Stimulated activated naive CD8-positive, alpha-beta T cell treated with anti-CD3 and anti-CD28 coated beads, Interleukin-15, Interleukin-2, amounts not matched to agents 100 U/mL and 50 U/mL, for 24 hours (primary cell): Measurements from ENCODE around the gene MLXIPL.
"Not testable (repeated sequence)": the region's sequence is repeated elsewhere in the genome, so short reads cannot be mapped to it uniquely, and the experiment has no call there.

Experiments
- ATAC-seq: fragments of 150-1000 bp; cut with Tn5 transposase; one replicate; pipeline ENCODE4 v1.10.0; 2021
- DNase-seq: peaks from one replicate; pipeline ENCODE4 v3.0.0; 2021

The MLXIPL gene, protein sequence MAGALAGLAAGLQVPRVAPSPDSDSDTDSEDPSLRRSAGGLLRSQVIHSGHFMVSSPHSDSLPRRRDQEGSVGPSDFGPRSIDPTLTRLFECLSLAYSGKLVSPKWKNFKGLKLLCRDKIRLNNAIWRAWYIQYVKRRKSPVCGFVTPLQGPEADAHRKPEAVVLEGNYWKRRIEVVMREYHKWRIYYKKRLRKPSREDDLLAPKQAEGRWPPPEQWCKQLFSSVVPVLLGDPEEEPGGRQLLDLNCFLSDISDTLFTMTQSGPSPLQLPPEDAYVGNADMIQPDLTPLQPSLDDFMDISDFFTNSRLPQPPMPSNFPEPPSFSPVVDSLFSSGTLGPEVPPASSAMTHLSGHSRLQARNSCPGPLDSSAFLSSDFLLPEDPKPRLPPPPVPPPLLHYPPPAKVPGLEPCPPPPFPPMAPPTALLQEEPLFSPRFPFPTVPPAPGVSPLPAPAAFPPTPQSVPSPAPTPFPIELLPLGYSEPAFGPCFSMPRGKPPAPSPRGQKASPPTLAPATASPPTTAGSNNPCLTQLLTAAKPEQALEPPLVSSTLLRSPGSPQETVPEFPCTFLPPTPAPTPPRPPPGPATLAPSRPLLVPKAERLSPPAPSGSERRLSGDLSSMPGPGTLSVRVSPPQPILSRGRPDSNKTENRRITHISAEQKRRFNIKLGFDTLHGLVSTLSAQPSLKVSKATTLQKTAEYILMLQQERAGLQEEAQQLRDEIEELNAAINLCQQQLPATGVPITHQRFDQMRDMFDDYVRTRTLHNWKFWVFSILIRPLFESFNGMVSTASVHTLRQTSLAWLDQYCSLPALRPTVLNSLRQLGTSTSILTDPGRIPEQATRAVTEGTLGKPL

DNA sequence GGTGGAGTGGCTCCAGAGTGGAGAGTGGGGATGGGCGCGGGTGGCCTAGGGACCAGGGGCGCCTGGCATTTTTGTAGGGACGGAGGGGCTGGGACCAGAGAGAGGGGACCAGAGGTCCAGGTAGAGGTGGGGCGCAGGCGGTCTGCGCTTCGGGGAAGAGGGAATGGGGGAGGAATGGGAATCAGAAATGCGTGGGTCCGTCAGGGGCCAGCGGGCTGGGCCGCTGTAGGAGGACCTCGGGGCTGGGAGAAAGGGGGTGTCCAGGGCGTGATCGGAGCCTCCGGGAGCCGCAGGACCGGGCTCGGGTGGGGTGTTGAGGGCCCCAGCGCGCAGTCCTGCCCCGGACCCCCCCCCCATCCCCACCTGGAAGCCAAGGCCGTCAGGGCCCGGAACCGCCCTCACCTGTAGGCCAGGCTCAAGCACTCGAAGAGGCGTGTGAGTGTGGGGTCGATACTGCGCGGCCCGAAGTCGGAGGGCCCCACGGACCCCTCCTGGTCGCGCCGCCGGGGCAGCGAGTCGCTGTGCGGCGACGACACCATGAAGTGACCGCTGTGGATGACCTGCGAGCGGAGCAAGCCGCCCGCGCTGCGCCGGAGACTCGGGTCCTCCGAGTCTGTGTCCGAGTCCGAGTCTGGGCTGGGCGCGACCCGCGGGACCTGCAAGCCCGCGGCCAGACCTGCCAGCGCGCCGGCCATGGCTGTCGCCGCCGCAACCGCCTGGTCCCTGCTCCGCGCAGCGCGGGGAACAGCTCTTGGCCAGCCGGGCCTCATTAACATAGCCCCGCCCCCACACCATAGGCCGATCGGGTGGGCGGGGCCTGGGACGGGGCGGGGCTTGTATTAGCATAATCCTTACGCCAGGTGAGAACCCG lies at the start of gene MLXIPL:
TSS of gene MLXIPL (minus strand) at position 725 of the 871 bp plus-strand sequence. CDS start at position 695, 30 bp downstream.
- DNase-seq, result peak; percentile 71

DNA sequence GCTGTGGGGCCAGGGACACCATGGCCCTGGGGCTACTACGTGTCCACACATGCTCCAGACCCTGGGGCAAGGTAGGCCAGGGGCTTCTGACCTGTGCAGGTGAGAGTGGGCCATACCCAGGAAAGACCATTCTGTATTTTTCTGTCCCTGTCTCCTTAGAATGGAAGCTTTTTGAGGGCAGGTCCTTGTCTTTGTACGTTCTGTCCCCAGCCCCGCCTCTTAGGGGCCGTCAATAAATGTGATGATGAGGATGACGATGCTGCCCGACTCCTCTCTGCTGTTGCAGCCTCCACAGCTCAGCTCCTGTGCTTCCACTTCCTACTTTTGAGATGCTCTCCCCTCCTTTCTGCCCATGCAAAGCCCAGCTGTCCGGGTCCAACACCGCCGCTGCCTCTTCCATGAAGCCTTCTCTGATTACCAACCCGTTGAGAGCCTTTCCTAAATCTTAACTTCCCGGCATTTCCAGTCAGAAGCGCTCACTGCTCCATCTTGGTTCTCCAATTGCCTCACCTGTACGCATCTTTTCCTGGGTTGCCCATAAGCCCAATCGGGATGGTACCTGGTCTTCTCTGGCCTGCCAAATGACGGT lies 47.6 kb upstream of the MLXIPL start:
- ATAC-seq (no peak), DNase-seq (no peak)

More for the DNA sequence above, at the start of gene MLXIPL:
- ATAC-seq, result peak; percentile 51

DNA sequence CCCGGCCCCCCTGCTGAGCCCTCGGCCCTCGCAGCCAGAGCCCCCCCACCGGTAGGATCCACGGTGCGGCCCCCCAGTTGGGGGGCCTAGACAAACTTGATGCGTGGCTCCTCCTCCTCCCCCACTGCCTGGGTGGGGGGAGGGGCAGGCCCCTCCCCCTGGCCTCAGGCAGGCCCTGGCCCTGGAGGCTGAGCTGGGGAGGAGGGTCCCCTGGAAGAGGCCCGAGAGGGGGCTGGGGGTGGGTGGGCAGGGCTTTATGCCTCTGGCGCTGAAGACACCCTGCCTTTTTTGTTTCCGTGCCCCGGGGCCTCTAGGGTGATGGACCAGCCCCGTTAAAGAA lies 47.0 kb upstream of the MLXIPL start:
- no peak for ATAC-seq
- no peak for DNase-seq

DNA sequence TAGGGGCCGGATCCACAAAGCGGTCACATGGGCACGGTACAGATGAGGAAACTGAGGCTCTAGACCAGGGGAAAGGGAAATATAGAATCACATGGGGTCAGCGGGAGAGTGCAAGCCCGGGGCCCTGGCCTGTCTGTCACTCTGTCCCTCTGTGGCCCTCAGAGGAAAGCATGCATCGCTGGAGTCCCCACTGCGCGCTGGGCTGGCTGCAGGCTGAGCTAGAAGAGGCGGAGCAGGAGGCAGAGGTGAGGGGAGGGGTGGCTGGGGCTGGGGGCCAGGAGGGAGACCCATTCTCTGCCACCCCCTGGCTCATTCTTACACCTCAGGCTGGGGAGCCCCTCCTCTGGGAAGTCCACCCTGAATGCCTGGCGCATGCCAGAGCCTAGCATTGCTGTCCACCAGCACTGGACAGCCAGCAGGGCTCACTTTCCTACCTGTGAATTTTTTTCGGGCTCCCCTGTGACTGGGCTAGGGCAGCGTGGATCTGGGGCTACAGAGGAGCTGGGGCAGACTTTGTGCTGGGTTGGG lies 45.6 kb upstream of the MLXIPL start:
- no peak for ATAC-seq
- no peak for DNase-seq

DNA sequence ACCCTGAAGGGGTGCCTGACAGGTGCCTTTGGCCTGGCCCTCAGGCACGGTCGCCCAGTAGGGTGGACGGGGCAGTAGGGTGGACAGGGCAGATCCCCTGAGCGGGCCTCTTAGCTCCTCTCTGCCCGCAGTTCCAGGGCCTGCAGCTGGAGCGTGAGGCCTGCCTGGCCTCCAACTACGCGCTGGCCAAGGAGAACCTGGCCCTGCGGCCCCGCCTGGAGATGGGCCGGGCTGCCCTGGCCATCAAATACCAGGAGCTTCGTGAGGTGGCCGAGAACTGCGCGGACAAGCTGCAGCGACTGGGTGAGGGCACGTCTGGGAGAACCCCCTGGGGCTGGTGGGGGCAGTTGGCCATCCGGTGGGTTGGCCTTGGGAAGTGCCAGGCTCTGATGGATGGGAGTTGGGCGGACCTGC lies 45.0 kb upstream of the MLXIPL start:
- ATAC-seq, result no peak
- no peak for DNase-seq

DNA sequence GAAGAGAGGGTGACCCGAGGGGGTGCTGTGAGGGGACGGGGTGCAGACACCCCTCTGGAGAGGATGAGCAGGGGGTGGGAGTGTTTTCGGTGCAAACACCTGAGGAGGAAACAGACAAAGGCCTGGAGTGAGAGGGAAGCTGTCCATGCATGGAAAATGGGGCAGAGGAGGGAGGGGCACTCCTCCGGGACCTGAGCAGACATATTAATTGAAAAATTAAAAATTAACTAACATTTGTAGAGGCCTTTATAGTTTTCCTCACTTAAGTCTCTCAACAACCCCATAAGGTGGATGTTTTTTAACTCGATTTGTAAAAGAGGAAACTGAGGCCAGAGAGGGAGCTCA lies 44.5 kb upstream of the MLXIPL start:
- no peak for ATAC-seq
- DNase-seq, result no peak

DNA sequence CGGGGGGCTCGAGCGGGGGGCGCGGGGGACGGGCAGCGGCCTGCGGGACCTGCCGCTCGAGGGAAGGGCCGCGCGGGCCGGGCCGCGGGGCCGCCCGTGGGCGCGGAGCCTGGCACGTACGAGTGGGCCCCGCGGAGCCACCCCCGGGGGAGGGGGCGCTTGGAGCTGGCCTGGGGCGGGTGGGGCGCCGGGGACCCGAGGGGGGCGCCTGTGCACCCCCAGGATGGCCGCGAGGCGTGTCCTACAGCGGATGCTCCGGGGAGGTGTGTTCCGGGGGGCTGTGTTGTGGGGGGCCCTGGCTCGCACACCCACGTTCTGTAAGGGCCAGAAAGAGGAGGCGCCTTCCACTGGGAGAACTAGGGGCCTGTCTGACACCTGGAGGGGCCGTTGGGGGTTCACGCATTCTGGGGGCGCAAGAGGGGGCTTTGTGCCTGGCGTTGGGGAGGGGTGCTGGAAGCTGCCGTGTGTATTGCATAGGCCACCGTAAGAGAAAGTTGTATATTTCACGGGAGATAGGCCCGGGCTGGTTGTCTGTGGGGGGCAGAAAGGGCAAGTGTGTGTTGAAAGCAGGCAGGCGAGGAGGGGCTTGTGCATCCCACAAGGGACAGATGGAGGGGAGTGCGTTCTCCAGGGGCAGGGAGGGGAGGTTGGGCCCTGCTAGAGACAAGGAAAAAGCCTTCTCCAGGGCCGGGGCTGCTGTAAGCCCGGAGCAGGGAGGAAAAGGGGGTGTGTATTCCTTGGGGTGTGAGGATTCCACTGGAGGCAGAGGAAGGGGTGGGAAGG lies 44.0 kb upstream of the MLXIPL start:
- ATAC-seq, result no peak
- no peak for DNase-seq

DNA sequence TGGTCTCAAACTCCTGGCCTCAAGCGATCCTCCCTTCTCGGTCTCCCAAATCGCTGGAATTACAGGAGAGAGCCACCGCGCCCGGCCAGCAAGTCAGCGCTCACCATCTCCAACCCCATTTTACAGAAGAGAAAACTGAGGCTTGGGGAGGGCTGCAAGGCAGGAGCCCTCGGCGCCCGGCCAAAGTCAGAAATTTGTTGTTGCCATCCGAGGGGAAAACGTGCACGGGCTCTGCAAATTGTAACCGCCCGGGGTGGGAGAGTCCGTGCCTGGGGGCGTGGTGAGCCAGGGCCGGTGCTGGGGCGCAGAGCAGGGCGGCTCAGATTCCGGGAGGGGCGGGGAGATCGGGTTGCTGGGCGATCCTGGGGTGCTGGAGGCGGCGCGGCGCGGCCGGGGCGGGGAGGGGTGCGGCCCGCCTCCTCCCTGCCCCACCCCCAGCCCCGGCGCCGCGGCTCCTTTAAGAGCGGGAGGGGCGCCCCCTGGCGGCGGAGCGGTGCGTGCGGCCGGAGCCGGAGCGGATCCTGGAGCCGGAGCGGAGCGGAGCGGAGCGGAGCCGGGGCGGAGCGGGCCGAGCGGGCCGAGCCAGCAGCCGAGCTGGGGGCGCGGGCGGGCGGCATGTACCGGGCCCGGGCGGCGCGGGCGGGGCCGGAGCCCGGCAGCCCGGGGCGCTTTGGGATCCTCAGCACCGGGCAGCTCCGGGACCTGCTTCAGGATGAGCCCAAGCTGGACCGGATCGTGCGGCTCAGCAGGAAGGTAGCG lies 43.2 kb upstream of the MLXIPL start, which contains the start of gene VPS37D:
TSS of gene VPS37D (plus strand) at position 488 of the 759 bp plus-strand sequence. CDS start at position 616, 128 bp downstream.
- peak; percentile 97 for DNase-seq
- ATAC-seq, result peak; percentile 92

DNA sequence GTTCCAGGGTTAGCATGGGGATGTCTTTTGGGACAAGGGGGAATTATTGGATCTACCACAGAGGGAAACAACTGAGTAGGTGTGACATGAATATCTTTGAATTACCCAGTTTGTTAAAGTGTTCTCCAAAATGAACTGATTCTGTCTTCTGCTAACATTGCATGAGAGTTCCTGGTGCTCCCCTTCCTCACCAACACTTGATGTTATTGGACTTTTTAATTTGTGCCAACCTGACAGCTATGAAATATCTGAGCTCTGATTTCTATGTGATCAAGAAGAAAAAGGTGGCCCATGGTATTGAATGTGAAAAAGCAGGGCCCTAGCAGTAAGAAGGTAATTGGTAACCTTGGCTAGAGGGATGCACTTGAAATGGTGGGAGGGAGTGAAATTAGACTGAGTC lies 38.7 kb upstream of the MLXIPL start:
- DNase-seq (no peak), ATAC-seq (no peak)

DNA sequence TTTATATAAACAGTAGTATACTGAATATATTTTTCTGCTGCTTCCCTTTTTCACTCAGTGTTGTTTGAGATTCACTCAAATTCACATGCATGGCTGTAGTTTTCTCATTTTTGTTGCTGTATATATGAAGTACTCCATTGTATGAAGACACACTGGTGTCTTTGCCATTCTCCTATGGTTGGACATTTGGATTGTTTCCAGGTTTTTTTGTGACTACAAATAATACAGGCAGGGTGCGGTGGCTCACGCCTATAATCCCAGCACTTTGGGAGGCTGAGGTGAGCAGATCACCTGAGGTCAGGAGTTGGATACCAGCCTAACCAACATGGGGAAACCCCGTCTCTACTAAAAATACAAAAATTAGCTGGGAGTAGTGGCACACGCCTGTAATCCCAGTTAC lies 36.3 kb upstream of the MLXIPL start:
- ATAC-seq, result not testable (repeated sequence)

DNA sequence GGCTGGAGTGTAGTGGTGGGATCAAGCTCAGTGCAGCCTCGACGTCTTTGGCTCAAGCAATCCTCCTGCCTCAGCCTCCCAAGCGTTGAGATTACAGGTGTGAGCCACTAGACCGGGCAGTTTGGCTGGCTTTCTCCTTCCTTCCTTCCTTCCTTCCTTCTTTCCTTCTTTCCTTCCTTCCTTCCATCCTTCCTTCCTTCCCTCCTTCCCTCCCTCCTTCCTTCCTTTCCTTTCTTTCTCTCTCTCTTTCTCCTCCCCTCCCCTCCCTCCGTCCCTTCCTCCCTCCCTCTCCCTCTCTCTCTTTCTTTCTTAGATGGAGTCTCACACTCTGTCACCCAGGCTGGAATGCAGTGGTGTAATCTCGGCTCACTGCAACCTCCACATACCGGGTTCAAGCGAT lies 35.7 kb upstream of the MLXIPL start:
- ATAC-seq (no peak), DNase-seq (no peak)

More for the DNA sequence above, 36.3 kb upstream of the MLXIPL start:
- DNase-seq, result not testable (repeated sequence)

DNA sequence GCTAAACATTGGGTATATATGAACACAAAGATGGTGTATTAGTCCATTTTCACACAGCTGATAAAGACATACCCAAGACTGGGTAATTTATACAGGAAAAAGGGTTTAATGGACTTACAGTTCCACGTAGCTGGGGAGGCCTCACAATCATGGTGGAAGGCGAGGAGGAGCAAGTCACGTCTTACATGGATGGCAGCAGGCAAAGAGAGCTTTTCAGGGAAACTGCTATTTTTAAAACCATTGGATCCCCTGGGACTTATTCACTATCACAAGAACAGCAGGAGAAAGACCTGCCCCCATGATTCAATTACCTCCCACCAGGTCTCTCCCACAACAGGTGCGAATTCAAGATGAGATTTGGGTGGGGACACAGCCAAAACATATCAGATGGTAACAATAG lies 31.0 kb upstream of the MLXIPL start:
- ATAC-seq, DNase-seq: not testable (repeated sequence)

DNA sequence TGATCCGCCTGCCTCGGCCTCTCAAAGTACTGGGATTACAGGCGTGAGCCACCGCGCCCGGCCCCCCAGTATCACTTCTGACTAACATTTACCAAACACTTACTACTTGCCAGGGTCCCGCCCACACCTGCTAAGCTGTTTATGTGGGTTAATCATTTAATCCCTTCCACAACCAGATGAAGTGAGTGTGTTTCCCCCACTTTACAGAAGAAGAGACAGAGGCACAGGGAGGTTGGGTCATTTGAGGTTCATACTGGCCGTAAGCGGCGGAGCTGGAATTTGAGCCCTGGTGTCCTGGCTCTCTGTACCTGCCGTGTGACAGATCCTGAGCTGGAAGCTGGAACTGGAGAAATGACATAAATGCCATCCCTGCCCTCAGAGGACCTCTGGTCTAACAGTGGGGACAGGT lies 28.2 kb upstream of the MLXIPL start:
- ATAC-seq (no peak), DNase-seq (no peak)

DNA sequence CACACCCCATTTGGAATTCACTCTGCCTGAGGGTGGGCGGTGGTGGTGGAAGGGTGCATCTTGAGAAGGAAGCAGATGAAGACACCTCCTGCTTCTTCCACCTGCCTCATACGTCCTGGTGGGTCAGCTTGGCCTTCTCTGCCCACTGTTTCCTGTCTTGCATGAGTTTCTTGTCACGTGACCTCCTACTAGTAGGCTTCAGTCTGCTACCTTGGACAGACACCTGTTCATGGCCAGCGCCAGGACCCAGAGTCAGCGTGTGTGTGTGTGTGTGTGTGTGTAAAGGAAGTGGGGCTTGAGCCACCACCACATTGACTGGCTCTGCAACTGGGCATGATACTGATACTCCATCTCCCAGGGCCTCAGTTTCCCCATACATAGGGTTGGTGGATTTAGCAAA lies 26.2 kb upstream of the MLXIPL start:
- DNase-seq, result no peak
- no peak for ATAC-seq

DNA sequence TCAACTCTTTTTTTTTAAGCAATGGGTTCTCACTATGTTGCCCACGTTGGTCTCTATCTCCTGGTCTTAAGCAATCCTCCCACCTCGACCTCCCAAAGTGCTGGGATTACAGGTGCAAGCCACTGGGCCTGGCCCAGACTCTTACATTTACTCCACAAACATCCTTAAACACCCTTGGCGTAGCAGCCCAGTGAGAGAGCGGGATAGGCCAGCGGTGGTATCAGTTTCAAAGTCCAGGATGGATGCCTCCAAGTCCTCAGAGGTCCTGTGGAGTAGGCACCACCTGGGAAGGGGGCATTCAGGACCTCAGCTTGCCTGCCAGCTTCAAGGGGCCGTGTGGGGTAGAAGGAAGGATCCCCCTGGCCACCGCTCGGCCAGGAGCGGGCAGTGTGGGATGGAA lies 25.3 kb upstream of the MLXIPL start:
- ATAC-seq (no peak), DNase-seq (no peak)

DNA sequence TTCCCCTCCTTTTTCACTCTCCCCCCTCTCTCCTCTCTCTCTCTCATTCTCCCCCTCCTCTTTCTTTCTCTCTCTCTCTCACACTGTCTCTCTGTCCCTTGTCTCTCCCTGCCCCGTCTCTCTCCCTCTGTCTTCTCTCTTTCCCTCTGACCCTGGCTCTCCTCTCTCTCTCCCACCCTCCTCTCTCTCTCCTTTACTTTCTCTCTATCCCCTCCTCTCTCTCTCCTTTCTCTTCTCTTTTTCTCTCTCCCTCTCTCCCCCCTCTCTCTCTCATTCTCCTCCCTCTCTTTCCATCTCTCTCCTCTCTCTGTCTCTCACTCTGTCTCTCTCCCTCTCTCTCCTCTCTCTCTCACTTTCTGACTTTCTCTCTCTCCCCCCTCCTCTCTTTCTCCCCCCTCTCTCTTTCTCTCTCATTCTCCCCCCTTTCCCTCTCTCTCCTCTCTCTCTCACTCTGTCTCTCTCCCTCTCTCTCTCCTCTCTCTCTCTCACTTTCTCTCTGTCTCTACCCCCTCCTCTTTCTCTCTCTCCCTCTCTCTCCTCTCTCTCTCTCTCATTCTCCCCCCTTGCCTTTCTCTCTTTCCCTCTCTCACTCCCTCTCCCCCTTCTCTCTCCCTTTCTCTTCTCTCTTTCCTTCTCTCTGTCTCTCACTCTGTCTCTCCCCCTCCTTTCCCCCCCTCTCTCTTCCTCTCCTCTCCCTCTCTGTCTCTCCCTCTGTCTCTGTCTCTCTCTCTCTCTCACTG lies 24.4 kb upstream of the MLXIPL start:
- DNase-seq (no peak), ATAC-seq (no peak)

DNA sequence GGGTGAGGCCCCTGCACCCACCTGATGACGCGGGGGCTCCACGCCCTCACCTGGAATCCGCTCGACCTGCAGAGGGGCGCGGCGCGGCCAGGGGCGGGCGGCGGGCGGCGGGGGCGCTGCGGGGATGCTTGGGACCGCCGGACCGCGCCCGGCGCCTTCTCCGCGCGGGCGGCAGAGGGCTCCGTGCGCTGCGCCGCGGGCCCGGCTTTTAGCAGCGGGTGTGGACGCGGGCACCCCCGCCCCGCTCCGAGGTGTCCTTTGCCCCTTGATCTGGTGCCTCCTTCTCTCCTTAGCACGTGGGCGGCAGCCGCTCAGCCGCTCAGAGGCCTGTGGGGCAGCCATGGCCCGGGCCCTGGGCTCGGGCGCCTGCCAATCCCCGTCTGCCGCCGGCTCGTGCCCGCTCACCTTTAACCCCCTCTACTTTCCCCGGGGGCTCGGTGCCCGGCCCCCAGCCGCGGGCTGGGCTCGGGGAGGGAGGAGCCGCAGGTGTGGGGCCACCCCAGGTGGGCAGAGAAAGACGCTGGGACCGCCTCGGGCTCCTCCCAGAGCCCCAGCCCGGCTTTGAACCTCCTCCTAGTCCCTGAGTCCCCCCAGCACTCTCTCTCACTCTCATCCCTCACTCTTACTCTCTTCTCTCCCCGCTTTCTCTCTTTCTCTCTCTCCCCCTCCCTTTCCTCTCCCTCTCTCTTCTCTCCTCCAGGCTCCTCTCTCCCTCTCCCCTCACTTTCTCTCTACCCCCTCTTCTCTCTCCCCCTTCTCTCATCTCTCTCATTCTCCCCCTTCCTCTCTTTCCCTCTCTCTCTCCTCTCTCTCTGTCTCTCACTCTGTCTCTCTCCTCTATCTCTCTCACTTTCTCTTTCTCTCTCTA lies 23.6 kb upstream of the MLXIPL start:
- DNase-seq (peak; percentile 42), ATAC-seq (peak; percentile 57)
